ENCODE measurements around the gene ZFPM1.

Gene ZFPM1

GRCh38 chr16:88435437-88436355, 17.4 kb upstream of the ZFPM1 start:
- DNase-seq = no peak

DNA sequence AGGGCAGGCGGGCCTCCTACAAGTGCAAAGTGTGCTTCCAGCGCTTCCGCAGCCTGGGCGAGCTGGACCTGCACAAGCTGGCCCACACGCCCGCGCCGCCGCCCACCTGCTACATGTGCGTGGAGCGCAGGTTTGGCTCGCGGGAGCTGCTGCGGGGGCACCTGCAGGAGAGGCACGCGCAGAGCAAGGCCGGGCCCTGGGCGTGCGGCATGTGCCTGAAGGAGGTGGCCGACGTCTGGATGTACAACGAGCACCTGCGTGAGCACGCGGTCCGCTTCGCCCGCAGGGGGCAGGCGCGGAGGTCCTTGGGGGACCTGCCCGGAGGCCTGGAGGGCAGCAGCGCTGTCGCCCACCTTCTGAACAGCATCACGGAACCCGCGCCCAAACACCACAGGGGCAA, 16.3 kb upstream of the ZFPM1 start:
- no peak for DNase-seq

DNA sequence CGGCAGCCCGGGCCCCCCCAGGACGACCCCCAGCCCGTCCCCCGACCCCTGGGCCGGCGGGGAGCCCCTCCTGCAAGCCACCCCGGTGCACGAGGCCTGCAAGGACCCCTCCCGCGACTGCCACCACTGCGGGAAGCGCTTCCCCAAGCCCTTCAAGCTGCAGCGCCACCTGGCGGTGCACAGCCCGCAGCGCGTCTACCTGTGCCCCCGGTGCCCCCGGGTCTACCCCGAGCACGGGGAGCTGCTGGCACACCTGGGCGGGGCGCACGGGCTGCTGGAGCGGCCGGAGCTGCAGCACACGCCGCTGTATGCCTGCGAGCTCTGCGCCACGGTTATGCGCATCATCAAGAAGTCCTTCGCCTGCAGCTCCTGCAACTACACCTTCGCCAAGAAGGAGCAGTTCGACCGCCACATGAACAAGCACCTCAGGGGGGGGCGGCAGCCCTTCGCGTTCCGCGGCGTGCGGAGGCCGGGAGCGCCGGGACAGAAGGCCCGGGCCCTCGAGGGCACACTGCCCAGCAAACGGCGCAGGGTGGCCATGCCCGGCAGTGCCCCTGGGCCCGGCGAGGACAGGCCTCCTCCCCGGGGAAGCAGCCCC, 15.6 kb upstream of the ZFPM1 start:
- DNase-seq = no peak

- DNase-seq = no peak
Observed at GRCh38 chr16:88438084-88438870, 14.8 kb upstream of the ZFPM1 start.

GRCh38 chr16:88439016-88439415, 14.1 kb upstream of the ZFPM1 start:
- DNase-seq = no peak

DNA sequence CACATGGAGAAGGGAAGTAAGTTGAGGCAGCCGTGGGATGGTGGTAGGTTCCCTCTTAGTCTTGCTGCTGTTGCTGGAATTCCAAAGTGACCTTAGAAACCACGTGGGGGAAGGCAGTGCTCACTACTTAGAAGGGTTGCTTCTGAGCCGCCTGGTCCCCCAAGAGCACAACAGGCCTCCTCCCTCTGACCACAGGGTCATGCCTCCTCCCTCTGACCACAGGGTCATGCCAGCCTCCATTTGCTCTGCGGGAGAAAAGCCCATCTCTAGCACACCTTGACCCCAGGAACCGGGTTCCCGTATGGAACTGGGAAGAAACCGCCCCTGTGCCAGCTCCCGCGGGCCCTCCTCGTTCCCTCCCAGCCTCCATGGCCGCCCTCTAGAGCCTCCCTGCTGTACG, 13.4 kb upstream of the ZFPM1 start:
- DNase-seq = no peak

DNA sequence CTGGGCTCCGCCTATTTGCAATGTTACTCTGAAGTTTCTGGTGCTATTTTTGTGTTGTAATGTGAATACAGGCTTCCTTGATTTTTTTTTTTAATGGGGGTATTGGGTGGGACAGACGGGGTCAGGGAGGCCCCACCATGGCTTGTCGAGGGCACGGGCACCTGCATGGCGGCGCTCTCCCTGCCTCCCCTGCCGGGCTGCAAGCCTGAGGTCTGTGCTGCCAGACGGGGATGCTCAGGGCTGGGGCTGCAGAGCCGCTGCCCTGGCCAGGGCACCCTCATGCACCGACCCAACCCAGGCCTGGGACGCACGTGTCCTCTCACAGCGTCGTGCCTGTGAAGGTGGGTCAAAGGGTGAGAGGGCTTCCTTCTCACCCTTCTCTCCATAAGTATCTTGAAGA, 13.0 kb upstream of the ZFPM1 start:
- DNase-seq = no peak

DNA sequence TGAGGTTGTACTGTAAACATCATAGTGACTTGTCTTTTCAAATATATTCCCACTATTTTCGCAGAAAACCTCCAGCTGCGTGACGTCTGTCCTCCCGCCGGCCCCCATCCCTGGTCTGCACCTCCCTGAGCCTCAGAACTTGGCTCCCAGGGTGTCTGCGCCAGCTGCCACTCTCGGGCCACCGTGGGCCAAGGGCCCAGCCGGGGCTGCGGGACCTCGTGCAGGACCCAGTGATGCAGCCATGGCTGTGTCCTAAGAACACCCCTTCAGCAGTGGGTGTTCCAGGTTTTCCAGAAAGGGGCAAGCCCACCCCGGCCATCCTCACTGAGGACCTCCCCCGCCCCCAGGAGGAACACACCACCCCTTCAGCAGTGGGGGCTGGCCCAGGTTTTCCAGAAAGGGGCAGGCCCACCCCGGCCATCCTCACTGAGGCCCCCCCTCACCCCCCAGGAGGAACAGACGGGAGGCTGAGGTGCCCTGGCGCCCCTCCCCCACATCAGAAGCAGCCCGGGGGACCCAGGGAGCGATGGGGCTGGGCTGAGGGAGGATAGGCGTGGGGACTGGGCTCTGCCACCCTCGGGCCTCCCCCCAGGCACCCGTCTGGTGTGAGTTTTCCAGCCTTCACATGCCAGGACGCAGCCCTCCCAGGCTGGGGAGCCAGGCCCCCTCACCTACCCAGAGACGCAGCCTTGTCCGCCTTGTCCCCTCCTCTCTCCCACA, 12.2 kb upstream of the ZFPM1 start:
- DNase-seq = no peak

- no peak for DNase-seq
Observed at GRCh38 chr16:88441460-88441859, 11.6 kb upstream of the ZFPM1 start.

- DNase-seq = no peak
Observed at GRCh38 chr16:88442383-88442726, 10.7 kb upstream of the ZFPM1 start.

GRCh38 chr16:88442727-88443576, 10.1 kb upstream of the ZFPM1 start:
- no peak for DNase-seq

DNA sequence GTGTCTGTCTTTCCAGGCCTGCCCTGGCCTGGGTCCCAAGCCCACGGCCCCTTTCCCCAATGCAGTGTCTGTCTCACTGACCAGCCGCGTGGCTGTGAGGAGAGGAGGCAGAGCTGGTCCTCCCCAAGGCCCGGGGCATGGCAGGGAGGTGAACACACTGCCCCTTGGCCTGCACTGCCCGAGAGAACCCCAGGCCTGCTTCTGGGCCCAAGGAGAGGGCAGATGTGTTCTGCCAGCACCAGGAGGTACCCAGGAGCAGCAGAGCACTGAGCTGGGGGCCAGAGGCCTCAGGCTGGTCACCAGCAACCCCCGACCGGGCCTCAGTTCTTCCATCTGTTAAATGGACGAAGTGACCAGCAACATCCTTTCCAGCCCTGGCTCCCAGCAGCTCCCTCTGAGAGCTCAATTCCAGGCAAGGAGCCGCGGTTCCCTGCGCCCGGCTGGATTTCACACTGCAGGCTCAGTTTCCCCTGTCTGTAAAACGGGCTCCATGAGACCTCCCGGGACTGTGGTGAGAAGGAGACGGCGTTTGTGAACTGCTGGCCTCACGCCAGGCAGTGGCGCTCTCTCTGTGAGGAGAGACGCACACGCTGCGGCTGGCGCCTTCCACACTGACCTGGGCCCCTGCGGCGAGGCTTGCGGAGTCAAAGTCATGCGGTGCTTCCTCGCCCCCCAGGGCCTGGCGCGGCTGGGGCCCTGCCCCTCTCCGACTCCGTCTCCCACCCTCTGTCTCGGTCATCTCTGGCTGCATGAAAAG, 8.1 kb upstream of the ZFPM1 start:
- no peak for DNase-seq

DNA sequence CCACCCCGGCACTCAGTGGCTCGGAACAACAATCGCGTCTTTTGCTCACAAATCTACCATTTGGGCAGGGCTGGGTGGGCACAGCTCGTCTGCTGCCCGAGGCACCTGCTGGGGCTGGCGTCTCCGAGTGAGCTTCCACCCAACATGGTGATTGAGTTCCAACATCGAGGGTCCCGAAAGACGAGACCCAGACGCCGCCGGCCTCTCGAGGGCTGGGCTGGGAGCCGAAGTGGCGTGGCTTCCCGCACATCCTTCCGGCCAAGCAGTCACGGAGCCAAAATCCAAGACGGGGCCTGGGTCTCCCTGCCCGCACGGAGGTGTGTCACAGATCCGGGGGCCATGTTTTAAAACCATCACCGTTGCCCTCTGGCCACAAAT, 7.5 kb upstream of the ZFPM1 start:
- DNase-seq = no peak

DNA sequence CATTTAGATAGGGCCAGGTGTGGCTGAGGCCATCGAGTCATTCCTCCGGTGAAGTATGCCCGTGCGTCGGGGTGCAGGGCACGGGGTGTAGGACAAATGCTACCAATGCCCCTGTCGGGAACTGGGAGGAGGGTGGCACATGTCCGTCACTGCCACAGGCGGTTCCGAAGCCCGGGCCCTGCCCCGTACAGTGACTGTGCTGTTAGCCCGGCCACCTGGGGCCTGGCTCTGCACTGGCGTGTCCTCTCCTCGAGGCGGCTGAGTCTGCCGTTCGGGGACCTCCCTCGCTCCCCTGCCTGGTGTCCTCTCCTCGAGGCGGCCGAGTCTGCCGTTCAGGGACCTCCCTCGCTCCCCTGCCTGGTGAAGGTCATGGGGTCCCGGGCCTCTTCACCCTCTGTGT, 7.0 kb upstream of the ZFPM1 start:
- no peak for DNase-seq

DNA sequence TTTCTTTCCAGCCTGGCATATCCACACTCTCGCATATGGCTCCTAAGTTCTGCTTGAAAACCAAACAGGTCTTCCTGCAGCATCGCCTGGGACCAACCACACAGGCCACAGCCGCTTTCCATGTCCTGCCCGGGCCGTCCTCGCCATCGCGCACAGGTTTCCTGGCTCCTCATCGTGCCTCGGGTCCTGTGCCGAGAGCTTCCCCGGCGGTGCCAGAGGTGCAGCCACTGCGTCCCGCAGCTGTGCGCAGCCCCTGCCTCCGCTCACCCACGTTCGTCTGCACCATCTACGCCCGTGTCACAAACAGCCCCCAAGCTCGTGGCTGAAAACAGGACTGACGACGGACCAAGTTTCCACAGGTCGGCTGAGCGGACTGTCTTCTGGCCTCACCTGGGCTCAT, 6.3 kb upstream of the ZFPM1 start:
- no peak for DNase-seq

- no peak for DNase-seq
Observed at GRCh38 chr16:88447881-88448280, 5.2 kb upstream of the ZFPM1 start.

DNA sequence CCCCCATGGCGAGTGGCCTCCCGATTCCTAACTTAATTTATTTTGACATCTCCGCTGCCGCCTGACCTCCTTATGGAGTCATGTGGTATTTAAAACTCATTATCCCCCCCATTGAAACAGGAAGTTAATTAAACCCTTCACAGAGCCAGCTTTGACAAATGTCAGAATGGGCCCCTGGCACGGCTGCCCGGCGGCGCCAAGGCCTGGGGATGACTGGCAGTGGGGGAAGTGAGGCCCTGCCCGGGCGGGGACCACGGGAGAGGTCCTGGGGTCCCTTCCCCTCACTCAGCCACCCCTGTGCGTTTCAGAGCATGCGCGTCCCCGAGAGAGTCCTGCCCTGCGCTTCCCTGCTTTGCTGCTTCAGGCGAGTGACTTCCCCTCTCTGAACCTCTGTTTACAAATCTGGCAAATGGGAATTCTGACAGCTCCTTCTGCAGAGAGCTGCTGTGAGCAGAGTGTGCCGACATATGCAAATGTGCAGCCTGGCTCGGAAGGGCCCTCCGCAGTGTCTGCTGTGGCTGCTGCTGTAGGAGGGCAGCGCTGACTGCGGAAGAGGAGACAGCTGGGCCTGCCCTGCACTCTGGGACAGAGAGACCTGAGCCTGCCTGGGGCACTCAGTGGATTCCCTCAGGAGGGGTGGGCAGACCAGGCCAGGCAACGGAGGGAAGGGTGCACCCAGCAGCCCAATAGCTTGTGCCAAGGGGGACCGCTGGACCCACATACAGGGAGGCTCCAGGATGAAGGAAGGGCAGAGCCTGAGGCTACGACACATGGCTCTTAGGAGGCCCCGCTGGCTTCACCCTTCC, 4.4 kb upstream of the ZFPM1 start:
- DNase-seq = no peak

DNA sequence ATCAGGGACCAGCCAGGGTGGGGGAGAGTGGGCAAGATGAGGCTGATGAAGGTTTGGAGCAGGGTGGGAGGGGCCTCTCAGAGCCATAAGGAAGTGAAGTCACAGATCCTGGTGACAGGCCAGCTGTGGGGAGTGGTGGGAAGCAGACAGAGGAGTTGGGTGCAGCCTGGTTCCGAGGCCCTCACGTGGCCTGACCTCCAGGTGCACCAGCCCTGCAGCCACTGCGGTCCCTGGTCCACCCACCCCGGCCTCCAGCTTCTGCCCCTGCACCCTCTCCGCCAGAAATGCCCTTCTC, 3.9 kb upstream of the ZFPM1 start:
- no peak for DNase-seq

- no peak for DNase-seq
Observed at GRCh38 chr16:88451586-88452481, 1.2 kb upstream of the ZFPM1 start.
